Gastrocnemius medialis (tissue), 4 donors: Measurements from ENCODE around the gene MEX3A. TPM values are rescaled to one million over a fixed set of nuclear protein-coding genes. Genes with fewer than 3 reads are reported as not detected.

Experiments used
- ATAC-seq, 2 donors: fragments of 150-250 bp; one replicate each; pipeline ENCODE4 v1.9.1; 2016
- DNase-seq, 2 donors: peaks; one replicate each; pipeline ENCODE4 v3.0.0-alpha.2; 2019
- H3K27ac ChIP-seq, 4 donors: fragments of 200-600 bp; sonication (generic); 1 replicate in 1 of 4; 2 replicates in 3 of 4; pipeline ENCODE4 v1.5.1; 2016 to 2018; ENCODE audit warnings: mild to moderate bottlenecking in 2 of 4, moderate library complexity in 1 of 4
- H3K27me3 ChIP-seq, 3 donors: fragments of 200-600 bp; sonication (generic) in 2 of 3; 1 replicate in 1 of 3; 2 replicates in 2 of 3; pipeline versions ENCODE4 v1.5.1 to v1.6.0; 2016 to 2019; ENCODE audit warnings: mild to moderate bottlenecking in 1 of 3, moderate library complexity in 1 of 3
- H3K36me3 ChIP-seq, 2 donors: fragments of 200-600 bp; sonication (generic) in 1 of 2; one replicate each; pipeline ENCODE4 v1.5.1; 2017 to 2018
- H3K4me1 ChIP-seq, 2 donors: fragments of 200-600 bp; sonication (generic) in 1 of 2; one replicate each; pipeline ENCODE4 v1.5.1; 2016 to 2017; ENCODE audit warnings: mild to moderate bottlenecking in 2 of 2
- H3K4me3 ChIP-seq, 4 donors: fragments of 200-600 bp; sonication (generic) in 3 of 4; 1 replicate in 1 of 4; 2 replicates in 3 of 4; pipeline ENCODE4 v1.5.1; 2016 to 2019; ENCODE audit warnings: mild to moderate bottlenecking in 2 of 4
- H3K9me3 ChIP-seq, 3 donors: fragments of 200-600 bp; sonication (generic) in 2 of 3; 1 replicate in 1 of 3; 2 replicates in 2 of 3; pipeline ENCODE4 v1.5.1; 2016 to 2019
- CTCF ChIP-seq, 5 experiments: fragments of 450-650 bp in 3 of 5; fragments of 200-600 bp in 2 of 5; sonication (generic) in 2 of 5; IDR thresholded peaks in 4 of 5; conservative IDR thresholded peaks in 1 of 5; 1 replicate in 4 of 5; 2 replicates in 1 of 5; pipeline ENCODE4 v1.5.1; 2016 to 2019; ENCODE audit warnings: antibody characterized with exemption in 5 of 5, mild to moderate bottlenecking in 3 of 5, moderate library complexity in 3 of 5
- POLR2A ChIP-seq, 2 donors: fragments of 450-650 bp; IDR thresholded peaks; one replicate each; pipeline ENCODE4 v1.6.1; 2017; ENCODE audit warnings: antibody characterized with exemption in 2 of 2, mild to moderate bottlenecking in 2 of 2, moderate library complexity in 2 of 2
- in situ Hi-C, 4 donors: fragments of 200-750 bp; cut with MboI; loops; one replicate each; pipeline versions ENCODE4 v1.15.0 to v1.8.0; 2017; ENCODE audit warnings: low sequenced_read_pairs in 4 of 4
- intact Hi-C: fragments of 100-400 bp; cut with DNase I; formaldehyde crosslinking; loops from one replicate; pipeline ENCODE4 v1.15.1; 2023; ENCODE audit warnings: low total_unique reads
- total RNA-seq, 4 donors: library from RNA; depleted of rRNA; stranded (reverse); fragments of >200 nt; gene quantifications; one replicate each; pipeline versions ENCODE4 v1.1.0 to v1.2.3, GENCODE V29; 2016

The MEX3A gene
- total RNA-seq, 4 donors from 2014 or later: not detected

GRCh38 chr1:156112276-156113137, 30.2 kb upstream of the MEX3A start:
- Histone ChIP-seq H3K4me1 (peaks cover 55 to 59% of the 10 kb centered on the region in 2 donors), H3K27me3 (no peaks in the 10 kb centered on the region), H3K36me3 (no peaks in the 10 kb centered on the region), H3K9me3 (no peaks in the 10 kb centered on the region), H3K27ac (peak overlapping the region; percentile 98 to 99 (median 98)), H3K4me3 (no peak overlapping the region)
- no peak for TF ChIP-seq CTCF (IDR thresholded peaks at IDR 0.05 in 4 of 5, conservative IDR thresholded peaks at IDR 0.05 in 1 of 5)
- TF ChIP-seq POLR2A (IDR thresholded peaks at IDR 0.05): no peak
- intact Hi-C loops: no loop called here
- in situ Hi-C loops: loop anchor here in 1 of 4 donors (25.0 kb wide), 1 partner anchor 375 kb away; no protein-coding TSS in a partner anchor
- ATAC-seq: no peak
- no peak for DNase-seq

- Histone ChIP-seq H3K36me3 (no peaks in the 10 kb centered on the region), H3K27ac (peak overlapping the region; percentile 98 to 99 (median 98)), H3K4me3 (no peak overlapping the region), H3K9me3 (no peaks in the 10 kb centered on the region), H3K27me3 (no peaks in the 10 kb centered on the region), H3K4me1 (peaks cover 54 to 59% of the 10 kb centered on the region in 2 donors)
- no peak for ATAC-seq
- in situ Hi-C loops: loop anchor here in 1 of 4 donors (25.0 kb wide), 1 partner anchor 376 kb away; no protein-coding TSS in a partner anchor
- intact Hi-C loops: no loop called here
- TF ChIP-seq CTCF (IDR thresholded peaks at IDR 0.05 in 4 of 5, conservative IDR thresholded peaks at IDR 0.05 in 1 of 5): no peak
- TF ChIP-seq POLR2A (IDR thresholded peaks at IDR 0.05): no peak
- no peak for DNase-seq
Observed at GRCh38 chr1:156111355-156111962, 29.2 kb upstream of the MEX3A start.

- H3K4me1 ChIP-seq: peaks cover 62 to 67% of the 10 kb centered on the region in 2 donors
- in situ Hi-C loops: loop anchor here in 1 of 4 donors (25.0 kb wide), 1 partner anchor 377 kb away; no protein-coding TSS in a partner anchor
Observed at GRCh38 chr1:156110252-156110651, 28.0 kb upstream of the MEX3A start.

DNA sequence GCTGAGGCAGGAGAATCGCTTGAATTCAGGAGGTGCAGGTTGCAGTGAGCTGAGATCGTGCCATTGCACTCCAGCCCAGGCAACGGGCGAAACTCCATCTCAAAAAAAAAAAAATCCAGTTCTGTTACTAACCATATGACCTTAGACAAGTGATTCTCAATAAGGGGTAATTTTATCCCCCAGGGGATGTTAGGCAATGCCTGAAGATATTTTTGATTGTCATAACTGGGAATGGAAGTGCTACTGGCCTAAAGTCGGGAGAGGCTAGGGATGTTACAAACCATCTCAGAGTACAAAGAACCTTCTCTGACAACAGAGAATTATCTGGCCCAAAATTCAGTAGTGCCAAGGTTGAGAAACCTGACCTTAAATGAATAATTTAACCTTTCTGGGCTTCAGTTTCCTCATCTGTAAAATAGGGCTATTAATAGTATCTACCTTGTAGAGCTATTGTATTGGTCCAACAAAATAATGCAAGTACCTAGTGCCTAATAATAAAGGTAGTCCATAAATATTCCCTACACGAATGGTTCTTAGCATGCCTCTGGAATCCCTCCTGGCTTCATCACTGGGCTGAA, 26.5 kb upstream of the MEX3A start:
- Histone ChIP-seq H3K4me3 (peak overlapping the region in 1 of 4 donors; percentile 19), H3K4me1 (peaks cover 69 to 73% of the 10 kb centered on the region in 2 donors), H3K36me3 (no peaks in the 10 kb centered on the region), H3K27ac (peak overlapping the region; percentile 96 to 99 (median 98)), H3K27me3 (no peaks in the 10 kb centered on the region), H3K9me3 (no peaks in the 10 kb centered on the region)
- intact Hi-C loops: loop anchor here (10.0 kb wide), 1 partner anchor 356 kb away; no protein-coding TSS in a partner anchor
- ATAC-seq: peak; percentile 43 to 61
- no peak for DNase-seq
- TF ChIP-seq CTCF (IDR thresholded peaks at IDR 0.05 in 4 of 5, conservative IDR thresholded peaks at IDR 0.05 in 1 of 5) (no peak), POLR2A (IDR thresholded peaks at IDR 0.05) (no peak)
- in situ Hi-C loops: loop anchor here in 1 of 4 donors (25.0 kb wide), 1 partner anchor 379 kb away; no protein-coding TSS in a partner anchor

More at GRCh38 chr1:156110252-156110651, 28.0 kb upstream of the MEX3A start:
- DNase-seq (no peak), ATAC-seq (no peak)
- Histone ChIP-seq H3K27ac (peak overlapping the region; percentile 34 to 99 (median 97)), H3K27me3 (no peaks in the 10 kb centered on the region), H3K9me3 (no peaks in the 10 kb centered on the region), H3K4me3 (no peak overlapping the region), H3K36me3 (no peaks in the 10 kb centered on the region)
- intact Hi-C loops: no loop called here
- TF ChIP-seq POLR2A (IDR thresholded peaks at IDR 0.05): no peak
